Fibroblast of skin of right quadriceps (primary cell): ENCODE results near the gene MPDZ.
"Not testable (repeated sequence)": the region's sequence is repeated elsewhere in the genome, so short reads cannot be mapped to it uniquely, and the experiment has no call there.

ENCODE experiments used
- DNase-seq: peaks from one replicate; pipeline ENCODE4 v3.0.0-alpha.2; 2013

MPDZ gene

DNA sequence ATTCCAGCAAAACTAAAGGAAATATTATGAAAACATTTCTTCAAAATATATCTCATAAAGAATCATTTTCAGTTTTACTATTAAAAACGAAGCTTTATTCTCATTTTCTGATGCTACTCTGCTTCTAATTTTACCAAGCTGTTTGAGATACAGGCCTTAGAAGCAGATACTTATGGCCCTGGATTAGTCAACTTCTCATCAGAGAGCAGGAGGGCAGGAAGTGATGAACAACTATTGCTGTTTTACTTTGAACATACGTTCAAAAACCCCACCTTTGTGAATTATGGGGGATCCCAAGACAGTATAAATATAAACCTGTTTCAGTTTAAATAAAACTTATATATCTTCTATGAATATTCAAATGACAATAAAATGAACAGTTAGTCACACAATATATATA, 16.0 kb downstream of the MPDZ start:
- DNase-seq, result no peak

DNA sequence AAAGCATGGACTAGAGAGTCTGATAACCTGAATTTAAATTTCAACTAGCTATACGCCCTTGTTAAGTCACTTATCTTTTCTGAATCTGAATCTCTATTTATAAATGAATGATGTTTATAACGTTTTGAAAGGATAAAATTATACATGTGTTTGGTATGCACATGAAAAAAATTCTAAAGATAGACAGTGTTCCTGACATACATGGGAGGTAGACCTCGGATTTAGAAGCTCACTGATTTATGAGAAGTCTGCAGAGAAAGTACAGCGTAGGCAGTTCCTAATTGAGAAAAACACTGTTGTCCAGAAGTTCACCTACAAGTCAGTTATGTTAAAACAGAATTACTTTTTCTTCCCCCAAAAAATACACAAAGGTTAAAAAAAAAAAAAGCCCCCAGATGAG, 26.6 kb downstream of the MPDZ start:
- no peak for DNase-seq

DNA sequence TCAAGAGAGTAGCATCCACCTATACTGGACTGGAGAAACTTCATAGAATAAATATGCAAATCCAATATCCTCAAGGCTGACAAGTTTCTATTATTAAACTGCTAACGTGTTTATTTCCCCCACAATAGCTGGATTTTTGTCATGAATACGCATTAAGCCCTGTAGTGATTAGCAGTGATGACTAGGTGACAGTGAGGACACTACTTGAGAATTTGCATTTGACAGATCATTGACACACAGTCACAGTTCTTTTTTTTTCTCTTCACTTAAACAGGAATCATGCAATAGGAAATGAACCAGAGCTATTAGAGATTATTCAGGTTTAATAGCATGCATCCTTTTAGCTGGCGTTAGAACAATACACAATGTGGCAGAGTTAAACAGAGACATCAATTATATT, 35.3 kb downstream of the MPDZ start:
- DNase-seq, result no peak

DNA sequence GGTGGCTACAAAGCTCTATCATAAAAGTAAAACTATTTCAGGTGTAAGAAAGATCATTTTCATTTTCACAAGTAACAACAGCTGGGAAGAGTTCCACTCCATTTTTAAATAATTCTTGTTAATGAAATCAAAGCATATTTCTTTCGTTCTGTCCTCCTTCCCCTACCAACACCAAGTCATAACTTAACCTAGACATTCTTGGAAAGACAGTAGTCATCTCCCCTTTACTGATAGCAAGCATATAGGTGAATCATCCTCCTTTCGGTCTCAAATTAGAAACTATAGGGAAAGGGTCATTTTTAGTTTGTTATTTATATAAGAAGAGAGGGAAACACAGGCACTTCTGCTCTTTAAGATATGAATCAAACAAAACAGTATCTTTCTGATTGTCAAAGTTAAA, 38.2 kb downstream of the MPDZ start:
- DNase-seq, result no peak

DNA sequence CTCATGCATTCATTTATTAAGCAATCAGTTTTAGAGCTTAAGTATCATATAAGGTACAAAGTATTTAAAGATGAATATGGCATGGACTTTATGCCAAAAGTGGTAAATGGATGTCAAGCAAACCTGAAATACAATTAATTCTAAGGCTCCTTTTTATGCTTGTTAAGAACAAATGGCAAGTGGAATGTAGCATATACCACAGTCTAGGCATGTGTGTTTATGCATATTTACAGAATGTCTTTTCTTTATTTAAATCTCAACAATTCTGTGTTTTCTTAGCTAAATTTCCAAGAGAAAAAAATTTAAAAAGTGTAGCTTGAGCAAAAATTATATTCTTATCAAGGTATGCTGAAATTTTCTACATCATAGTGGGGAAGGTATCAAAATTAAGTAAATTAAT, 39.8 kb downstream of the MPDZ start:
- no peak for DNase-seq

DNA sequence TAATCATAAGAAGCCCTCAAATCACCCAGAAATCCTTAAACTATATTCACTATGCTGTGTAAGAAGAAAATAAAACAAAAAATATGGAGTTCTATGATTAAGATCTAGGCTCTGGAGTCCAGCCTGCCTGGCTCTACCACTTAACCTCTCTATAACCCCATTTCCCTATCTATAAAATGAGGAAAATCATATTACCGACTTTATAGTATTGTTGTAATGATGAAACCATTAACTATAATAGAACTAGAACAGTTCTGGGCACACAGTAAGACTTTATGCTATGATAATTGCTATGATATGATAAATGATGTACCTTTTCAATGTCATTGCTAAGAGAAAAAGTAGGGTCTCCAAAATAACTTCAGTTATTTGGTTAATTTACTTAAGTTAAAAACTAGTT, 40.3 kb downstream of the MPDZ start:
- no peak for DNase-seq

DNA sequence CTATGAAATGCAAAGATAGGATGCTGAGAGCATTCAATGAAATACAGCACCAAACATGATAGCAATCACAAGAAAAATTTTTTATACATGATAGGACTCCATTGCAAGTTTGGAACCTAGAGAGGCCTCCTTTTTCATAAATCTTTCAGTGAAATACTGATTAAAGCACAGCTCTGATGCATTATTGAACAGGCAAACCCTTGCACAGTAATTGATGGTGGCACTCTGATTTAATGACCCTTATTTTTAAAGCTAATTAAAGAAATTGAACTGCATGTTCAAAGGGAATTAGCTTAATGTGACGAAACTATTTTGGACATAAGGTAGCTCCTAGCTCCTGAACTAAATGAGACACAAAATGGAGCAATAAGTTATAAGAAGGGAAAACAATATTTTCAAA, 44.6 kb downstream of the MPDZ start:
- DNase-seq, result no peak

DNA sequence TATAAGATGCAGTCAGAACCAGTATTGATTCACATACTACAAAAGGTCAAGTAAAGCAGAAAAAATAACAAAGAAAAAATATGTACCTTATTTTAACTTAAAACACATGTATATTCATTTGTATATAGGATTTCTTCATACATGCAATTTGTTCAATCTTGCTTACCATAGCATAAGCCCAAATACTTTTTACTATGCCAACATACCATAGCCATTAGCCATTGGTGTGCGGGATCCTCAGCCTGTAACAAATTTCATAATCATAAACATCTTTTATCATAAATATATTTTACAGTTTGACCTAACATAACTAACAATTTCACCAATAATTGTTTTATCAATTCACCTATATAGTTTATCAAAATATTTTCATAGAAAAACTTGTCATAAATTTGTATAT, 51.1 kb downstream of the MPDZ start:
- peak; percentile 23 for DNase-seq

DNA sequence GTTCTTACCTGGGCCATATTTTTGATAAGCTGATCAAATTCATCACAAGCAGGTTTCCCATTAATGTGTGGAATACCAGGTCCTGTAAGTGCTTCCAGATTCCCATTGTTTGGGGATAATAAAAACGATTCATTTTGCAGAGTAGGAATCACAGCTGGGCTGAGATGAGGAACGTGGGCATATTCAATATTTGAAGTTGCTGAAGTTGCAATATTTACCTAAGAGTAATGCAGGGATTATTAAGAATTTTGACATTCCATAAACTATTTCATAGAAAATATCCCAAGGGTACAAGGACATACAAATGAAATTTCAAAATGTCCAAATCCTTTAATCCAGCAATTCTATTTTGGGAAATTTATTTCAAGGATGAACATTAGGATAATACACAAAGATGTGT, 55.1 kb downstream of the MPDZ start:
- DNase-seq, result no peak

DNA sequence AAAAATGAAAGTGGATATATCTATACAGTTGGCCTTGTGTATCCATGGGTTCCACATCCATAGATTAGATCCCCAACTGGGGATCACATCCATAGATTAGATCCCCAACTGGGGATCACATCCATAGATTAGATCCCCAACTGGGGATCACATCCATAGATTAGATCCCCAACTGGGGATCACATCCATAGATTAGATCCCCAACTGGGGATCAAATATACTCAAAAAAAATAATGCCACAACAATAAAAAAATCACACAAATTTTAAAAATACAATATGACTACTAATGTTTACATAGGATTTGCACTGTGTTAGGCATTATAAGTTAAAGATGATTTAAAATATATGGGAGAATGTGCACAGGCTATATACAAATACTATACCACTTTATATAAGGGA, 56.8 kb downstream of the MPDZ start:
- not testable (repeated sequence) for DNase-seq

DNA sequence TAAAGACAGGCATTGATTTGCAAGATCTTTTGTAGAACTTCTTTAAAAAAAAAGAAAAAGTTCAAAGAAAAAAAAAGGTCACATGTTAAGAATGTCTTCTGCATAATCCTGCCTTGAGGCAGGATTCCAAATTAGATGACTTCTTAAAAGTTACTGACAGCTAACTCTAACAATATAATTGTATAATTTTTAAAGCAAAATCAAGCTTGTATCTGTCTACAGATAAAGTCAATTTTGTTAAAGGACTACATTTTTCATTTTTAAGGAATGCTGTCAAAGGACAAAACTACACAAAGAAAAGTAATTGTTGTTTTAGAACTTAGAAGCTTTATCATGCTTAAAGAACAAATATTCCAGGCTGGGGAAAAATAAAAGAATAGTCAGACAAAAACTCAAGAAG, 57.8 kb downstream of the MPDZ start:
- DNase-seq, result no peak

DNA sequence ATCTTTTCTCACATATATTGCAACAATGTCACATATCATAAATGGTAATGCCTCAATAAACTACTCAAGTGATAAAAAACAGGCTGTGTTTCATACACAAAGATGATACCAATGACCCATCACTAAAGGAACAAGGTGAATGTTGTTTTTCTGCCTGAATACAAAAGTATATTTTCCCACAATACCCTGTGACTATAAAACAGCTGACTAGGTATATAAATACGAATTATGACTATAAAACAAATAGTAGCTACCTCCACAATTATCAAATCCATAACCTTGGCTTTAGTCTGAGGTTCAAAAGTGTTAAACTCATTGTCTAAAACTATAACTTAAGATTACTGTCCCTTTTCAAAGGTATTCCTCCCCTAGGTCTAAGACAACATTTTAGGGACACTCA, 58.7 kb downstream of the MPDZ start:
- DNase-seq, result no peak

DNA sequence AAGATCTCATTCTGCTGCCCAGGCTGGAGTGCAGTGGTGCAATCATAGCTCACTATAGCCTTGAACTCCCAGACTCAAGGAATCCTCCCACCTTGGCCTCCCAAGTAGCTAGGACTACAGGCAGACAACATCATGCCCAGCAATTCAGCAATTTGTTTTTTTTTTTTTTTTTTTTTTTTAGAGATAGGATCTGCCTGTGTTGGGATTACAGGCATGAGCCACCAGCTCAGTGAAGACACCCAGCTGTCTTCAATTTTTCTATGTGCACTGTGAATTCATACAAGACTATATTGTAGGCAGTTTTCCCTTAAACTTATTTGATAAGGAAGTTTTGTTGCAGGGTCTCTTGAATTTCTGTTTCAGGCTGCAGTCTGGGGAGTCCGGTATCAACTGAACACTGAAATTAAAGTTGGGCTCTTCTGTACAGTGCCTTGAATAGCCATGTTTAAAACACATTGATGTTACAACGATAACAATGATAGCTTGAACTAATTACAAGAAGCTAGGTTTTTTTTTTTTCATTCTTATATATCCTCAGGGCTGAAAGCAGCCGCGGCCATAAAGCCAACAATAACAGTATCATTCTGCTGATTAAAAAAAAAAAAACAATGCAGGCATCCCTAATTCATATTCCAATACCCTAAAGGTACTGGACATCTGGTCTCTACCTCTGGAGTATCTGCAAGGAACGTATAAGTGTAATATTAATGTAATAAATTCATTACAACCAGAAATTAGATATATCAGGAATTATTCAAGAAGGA, 63.5 kb downstream of the MPDZ start:
- no peak for DNase-seq

DNA sequence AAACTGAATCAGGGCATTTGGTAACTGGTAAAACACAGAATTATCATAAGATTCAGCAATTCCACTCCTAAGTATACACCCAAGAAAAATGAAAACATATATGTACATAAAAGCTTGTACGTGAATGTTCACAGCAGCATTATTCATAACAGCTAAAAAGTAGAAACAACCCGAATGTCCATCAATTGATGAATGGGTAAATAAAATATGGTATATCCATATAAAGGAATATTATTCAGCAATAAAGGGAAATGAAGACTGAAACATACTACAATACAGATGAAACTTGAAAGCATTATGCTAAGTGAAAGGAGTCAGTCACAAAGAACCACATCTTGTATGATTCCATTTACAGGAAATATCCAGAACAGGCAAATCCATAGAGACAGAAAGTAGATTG, 65.5 kb downstream of the MPDZ start:
- no peak for DNase-seq

DNA sequence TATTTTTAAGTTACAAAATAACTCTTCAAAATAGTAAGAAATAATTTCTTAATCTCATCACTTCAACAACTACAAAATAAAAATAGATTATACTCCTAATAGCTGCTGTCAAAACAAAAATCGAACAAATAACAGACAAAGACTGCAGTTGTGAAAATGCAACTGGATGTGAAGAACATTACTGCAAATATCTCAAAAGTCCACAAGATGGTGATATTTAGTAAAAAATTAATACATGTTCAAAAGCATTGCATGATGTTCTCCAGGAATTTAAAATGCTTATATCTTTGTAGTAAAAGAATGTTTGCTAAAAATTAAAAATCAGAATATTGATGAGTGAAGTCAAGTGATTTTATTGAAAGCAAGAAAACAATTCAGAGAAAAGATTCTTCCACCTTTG, 66.2 kb downstream of the MPDZ start:
- DNase-seq, result peak; percentile 32

DNA sequence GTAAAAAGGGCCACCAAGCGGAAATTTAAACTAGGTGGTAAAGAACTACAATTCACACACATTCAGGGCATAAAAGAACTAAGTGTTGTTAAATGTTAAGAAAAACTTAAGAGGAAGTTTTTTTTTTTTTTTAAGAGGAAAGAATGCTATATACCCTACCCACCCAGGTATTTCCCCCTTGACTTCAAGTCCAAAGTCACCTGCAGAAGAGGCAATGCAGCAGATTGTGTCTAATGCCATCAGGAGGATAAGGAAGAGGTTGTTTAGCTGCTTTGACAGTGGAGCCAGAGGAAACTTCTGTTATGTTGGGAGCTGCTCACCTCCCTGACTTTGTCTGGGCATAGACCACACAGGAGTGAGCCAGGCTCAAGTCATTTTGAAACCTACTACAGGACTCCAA, 69.2 kb downstream of the MPDZ start:
- no peak for DNase-seq

DNA sequence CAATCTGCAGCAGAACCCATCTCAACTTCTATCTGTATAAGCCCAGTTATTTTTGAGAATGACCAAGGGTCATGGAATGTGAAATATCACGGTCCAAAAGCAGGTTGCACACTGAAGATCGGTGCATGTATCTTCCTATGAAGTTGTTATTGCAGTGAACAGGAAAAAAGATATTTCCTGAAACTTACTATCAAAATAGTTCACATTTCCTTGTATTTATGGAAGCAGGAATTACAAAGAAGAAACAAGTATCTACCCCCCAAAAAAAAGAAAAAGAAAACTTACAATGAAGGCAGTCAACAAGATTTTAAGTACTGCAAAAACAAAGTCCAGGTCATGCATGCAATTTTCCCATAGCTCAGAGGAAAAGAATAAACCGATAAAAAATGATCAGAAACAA, 70.0 kb downstream of the MPDZ start:
- no peak for DNase-seq

DNA sequence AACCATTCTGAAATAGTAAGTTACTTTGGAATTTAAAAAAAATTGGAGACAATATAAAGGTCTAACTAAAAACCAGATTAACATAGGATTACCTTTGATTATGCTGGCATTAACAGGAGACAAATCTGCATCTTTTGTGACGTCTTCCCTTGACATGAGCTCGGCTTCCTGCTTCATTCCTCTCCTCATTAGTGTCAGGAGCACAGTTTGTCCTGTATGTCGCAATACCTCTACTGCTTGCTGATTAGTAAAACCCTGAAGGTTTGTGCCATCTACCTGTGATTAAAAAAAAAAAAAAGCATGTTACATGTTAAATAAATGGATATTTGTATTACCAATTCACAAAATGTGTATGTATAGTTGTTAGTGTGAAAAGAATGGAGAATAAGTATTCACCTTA, 73.7 kb downstream of the MPDZ start:
- no peak for DNase-seq

DNA sequence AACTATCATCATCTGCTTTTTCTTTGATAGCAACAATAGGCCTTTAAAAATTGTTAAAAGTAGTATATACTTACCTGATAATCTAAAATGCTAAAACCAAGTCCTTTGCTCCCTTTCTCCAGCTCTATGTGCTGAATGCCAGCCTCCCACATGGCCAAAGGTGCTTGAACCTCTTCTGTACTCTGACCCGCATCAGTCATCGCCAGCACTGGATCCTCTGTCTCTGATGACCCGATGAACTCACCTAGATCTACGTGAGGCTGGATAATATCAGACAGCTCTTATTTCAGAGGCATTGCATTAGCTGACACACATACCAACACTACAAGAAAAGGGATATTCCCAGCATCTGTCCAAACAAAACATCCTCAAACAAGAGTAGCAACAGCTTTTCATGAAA, 89.5 kb downstream of the MPDZ start:
- DNase-seq, result no peak

DNA sequence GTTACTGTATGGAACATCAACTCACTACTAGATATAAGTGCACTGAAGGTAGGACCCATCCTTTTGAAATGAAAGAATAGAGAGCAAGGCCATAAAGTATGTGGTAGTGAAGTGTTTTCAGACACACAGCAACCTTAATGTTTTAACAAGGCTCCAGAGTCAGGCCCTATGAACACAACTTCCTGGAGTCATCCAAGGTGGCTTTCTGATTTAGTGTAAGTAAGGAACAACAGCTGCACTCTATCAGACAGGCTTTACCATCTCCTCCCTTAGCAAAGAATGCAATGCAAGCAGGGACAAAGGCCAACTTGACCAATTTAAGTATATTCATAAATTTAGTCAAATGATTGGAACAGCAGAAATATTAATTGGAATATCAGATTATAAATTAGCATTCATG, 90.1 kb downstream of the MPDZ start:
- no peak for DNase-seq

DNA sequence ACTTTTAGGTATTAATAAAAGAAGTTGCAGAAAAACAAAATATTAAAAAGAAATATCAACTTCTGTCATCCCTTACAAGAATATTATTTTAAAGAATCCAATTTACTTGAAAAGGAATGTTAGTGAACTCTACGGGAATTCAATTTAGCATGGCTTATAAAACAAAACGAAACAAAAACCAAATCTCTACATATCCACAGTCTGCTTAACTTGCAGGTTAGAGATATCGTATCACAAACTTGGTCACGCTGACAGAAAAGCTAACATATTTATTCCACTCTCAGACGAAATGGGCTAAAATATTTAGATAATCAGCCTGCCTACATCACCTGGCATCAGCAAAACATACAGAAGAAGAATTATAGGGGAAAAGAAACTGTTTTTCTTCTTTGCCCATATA, 92.7 kb downstream of the MPDZ start:
- DNase-seq, result no peak

DNA sequence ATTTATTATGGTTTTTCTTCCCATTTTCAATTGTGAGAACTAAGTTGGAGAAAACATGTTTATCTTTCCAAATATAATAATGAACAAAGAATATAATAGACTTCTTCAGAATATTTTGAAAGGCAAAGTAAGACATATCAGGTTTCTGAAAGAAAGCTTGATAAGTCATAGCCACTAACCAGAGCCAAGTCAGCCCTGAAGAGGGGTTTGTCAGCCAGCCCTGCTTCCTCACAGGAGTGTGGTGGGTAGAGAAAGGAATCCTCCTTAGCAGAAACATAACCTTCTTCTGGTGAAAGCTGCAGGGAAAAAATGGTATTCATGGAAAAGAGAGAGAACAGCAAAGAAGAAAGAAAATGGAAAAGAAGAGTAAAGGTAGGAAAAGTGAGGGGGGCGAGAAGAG, 93.4 kb downstream of the MPDZ start:
- DNase-seq, result no peak

DNA sequence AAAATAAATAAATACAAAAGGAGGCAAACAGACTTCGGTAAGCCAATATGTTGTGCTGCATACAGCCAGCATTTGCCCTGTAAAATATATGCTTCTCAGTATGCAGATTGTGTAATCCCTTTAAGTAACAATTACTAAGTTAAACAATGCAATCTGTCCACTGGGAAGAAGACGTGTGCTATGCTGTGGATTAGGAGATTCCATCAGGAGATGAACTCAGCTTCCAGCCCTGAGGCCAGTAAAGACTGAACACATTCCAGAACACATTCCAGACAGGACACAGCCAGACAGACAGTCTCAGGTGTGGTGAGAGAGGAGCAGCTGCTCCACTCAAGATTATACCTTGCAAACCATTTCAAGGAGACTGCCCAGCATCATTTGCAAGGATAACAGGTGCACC, 97.8 kb downstream of the MPDZ start:
- DNase-seq, result peak; percentile 7

DNA sequence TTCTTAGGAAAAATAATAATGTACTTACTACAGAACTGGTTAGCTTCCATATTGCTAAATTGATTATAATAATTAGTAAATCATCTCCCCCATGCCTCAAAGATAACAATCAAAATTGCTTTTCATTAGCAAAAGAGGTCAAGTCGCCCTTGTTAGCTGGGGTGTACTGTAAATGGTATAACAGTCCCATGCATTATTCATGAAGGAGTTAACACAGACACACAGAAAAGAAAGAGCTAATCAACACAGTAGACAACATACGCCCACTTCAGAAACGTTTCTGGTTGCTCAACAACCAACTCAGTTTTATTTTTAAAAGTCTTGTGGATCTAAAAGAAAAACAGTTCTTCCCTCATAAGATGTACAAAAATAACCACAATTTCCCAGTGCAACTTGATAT, 100.2 kb downstream of the MPDZ start:
- no peak for DNase-seq

DNA sequence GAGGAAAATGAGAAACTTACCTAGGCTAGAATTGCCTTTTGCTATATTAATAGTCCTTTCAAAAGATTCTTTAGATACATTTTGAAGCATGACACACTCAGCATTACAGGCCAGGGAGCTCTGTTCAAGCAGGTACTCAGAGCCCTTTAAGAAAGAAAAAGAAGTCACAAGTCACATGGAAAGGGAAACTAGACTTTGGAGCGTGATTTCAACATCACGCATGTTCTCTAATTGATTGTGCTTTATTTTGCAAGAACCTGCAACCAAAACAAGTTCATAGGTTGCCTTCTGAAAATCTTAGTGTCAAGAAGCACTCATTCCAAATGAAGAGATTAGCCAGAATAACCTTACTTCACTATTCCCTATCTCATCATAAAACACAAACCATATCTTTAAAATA, 103.8 kb downstream of the MPDZ start:
- no peak for DNase-seq
